Activated CD8-positive, alpha-beta memory T cell treated with anti-CD3 and anti-CD28 coated beads, Interleukin-2, amount 50 U/mL, for 48 hours (primary cell): ENCODE measurements around the gene CBFA2T2.
"Not testable (repeated sequence)": the region's sequence is repeated elsewhere in the genome, so short reads cannot be mapped to it uniquely, and the experiment has no call there.

Source experiments
- DNase-seq: peaks from one replicate; pipeline ENCODE4 v3.0.0-alpha.2; 2020

CBFA2T2 gene

GRCh38 chr20:33472868-33473435 is 16.9 kb upstream of the CBFA2T2 start:
- DNase-seq: no peak

DNA sequence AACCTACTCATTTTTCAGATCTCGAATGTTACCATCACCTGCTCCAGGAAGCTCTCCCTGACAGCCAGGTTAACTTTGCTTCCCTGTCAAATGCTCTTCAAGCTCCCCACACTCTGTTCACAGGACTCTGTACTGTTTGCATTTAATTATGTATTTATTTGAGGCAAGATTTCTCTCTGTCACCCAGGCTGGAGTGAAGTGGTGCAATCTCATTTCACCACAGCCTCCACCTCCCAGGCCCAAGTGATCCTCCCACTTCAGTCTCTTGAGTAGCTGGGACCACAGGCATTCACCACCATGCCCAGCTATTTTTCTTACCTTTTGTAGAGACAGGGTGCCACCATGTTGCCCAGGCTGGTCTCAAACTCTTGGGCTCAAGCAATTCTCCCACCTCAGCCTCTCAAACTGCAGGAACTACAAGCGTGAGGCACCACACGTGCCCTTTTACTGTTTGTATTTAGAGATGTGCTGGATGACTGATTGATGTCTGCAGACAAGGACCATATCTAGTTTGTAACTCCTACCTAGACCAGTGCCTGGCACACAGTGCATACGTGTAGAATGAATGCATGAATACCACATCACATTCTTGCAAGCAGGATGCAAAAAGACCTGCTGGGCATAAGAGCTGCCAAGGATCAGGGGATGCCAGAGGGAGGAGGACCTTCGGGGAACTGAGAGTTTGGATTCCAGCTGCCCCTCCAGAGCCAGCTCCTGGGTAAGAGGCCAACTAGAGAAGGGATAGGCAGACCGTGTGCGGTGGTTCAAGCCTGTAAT is 15.6 kb upstream of the CBFA2T2 start:
- DNase-seq: no peak

DNA sequence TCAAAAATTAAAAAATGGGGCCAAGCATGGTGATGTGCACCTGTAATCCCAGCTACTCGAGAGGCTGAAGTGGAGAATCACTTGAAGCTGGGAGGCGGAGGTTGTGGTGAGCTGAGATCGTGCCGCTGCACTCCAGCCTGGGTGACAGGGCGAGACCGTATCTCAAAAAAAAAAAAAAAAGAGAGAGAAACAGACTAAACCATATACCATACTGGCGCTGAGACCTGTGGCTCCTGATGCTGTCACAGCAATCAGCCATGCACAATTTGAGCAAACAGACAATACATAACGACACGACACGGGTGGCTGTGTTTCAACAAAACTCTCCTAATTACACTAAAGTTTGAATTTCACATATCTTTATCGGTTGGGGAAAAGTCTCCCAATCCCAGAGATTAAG is 14.9 kb upstream of the CBFA2T2 start:
- DNase-seq: no peak

DNA sequence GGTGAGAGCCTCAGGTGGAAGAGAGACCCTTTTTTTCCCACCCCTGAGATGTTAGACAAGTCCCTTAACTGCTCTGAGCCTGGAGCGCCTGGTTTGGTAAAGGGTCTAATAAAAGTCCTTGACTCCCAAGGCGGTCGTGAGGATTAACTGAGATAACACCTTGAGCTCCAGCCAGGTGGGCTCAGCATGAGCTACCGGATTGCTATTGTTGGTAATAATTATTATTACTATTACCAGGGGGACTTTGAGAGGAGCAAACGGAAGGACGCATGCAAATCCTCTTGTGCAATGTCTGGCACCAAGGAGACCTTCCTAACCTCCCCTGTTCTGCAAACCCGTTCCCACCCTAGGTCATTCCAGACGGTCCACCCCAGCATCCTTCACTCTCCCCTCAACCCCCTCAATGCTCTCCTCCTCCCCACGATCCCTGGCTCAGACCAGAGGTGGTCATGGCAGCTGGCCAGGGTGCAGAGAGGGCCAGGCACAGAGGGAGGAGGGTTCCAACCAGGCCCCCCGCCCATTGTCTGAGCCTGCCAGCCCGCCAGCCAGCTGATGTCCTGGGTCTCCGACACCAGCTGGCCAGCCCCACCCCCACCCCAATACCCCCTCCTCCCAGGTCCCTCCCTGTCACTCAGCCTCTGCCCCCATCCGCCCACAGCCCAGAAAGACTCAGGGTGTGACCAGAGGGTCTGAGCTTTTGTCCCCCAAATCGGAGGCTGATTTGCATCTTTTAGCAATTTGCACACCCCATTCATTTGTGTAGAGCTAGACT is 14.3 kb upstream of the CBFA2T2 start:
- DNase-seq: no peak

GRCh38 chr20:33477386-33478234 is 12.3 kb upstream of the CBFA2T2 start:
- no peak for DNase-seq

GRCh38 chr20:33480048-33480447 is 9.8 kb upstream of the CBFA2T2 start:
- no peak for DNase-seq

GRCh38 chr20:33481431-33481941 is 8.4 kb upstream of the CBFA2T2 start:
- no peak for DNase-seq

DNA sequence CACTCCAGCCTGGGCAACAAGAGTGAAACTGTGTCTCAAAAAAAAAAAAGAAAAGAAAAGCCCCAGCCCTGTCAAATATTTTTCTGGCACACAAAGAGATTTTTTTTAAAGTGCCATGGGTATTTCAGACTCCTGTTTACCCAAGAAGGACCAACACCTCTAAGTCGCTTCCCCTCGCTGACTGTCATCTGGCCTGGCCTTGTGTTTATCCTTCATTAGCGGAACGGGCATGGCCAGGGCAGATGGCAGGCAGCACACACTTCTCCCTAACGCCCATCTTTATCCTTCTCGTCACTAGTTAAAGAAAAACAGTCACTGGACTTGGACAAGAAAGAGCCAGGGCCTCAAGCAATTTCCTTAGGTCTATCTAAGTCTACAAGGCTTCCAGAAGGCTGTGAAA is 7.3 kb upstream of the CBFA2T2 start:
- DNase-seq: no peak

DNA sequence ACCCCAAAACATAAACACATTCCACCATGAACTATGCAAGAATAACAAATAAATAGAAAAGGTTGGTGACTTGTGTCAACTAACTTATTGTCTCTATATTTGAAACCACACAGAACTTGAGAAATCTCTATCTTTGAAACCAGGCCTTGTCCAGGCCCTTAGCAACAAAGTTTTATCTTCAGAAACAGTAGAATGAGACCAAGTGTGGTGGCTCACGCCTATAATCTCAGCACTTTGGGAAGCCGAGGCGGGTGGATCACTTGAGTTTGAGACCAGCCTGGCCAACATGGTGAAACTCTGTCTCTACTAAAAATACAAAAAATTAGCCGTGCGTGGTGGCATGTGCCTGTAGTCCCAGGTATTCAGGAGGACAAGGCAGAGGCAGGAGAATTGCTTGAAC is 6.7 kb upstream of the CBFA2T2 start:
- DNase-seq: not testable (repeated sequence)

GRCh38 chr20:33488201-33488600 is 1.7 kb upstream of the CBFA2T2 start:
- DNase-seq: no peak

DNA sequence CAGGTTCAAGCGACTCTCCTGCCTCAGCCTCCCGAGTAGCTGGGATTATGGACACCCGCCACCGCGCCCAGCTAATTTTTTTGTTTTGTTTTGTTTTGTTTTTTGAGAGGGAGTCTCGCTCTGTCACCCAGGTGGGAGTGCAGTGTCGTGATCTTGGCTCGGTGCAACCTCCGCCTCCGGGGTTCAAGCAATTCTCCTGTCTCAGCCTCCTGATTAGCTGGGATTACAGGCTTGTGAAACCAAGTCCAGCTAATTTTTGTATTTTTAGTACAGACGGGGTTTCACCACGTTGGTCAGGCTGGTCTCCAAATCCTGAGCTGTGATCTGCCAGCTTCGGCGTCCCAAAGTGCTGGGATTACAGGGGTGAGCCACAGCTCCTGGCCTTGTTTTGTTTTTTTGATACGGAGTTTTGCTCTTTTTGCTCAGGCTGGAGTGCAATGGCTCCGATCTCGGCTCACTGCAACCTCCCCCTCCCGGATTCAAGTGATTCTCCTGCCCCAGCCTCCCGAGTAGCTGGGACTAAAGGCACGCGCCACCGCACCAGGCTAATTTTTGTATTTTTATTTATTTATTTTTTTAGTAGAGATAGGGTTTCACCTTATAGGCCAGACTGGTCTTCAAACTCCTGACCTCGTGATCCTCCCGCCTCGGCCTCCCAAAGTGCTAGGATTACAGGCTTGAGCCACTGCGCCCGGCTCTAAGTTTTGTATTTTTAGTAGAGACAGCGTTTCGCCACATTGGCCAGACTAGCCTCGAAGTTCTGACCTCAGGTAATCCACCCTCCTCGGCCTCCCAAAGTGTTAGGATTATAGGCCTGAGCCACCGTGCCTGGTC is 1.0 kb upstream of the CBFA2T2 start:
- not testable (repeated sequence) for DNase-seq

- peak; percentile 98 for DNase-seq
Observed at GRCh38 chr20:33489495-33490022, 337 bp upstream of the CBFA2T2 start.

DNA sequence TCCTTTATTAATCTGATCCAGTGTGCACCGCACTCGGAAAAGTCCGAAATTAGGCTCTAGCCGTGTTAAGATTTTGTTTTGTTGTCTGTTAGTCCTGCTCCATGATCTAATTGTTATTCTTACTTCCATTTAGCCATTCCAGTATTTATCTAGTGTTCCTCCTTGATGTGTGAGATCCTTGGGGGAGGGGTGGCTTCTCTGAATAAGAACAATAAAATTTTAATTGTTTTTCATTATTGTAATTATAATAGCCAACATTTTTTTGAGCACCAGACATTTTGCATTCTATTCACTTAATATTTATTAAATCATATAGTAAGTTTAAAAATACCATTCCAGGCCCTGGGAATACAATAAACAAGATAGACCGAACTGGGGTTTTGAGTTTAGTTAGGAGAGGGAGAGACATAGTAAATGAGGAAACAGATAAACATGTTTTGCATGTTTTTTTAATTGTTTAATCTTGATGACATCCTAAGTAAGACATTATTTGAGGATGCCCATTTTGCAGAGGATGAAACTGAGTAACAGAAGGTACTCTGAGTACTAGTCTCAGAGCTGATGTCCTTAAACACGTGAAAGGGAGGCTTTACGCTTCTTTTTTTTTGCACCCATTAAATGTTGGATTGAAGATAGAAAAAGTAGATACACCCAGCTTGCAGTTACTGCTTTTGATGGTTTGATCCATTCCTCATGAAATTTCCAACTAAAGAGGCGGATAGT is 1.2 kb downstream of the CBFA2T2 start:
- no peak for DNase-seq

GRCh38 chr20:33493076-33493766 is 3.3 kb downstream of the CBFA2T2 start:
- DNase-seq: no peak

- not testable (repeated sequence) for DNase-seq
Observed at GRCh38 chr20:33496776-33497175, 6.9 kb downstream of the CBFA2T2 start.

DNA sequence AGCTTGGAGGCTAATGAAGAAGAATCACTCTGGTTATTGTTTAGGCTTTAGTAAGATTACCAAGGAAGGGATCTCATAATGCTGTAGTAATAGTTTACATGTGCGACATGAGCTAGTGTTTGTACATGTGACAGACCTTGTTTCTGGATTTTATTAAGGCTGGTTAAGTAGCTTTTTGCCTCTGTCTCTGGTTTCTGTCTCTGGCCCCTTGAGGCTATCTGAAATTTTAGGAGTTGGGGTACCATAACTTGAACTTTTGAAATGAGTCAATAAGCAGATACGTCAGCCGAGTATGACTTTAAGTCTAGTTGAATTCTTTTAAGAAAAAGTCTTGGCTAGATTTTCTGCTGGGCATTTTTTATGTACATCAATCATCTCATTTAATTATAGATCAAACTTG is 9.5 kb downstream of the CBFA2T2 start:
- DNase-seq: no peak

DNA sequence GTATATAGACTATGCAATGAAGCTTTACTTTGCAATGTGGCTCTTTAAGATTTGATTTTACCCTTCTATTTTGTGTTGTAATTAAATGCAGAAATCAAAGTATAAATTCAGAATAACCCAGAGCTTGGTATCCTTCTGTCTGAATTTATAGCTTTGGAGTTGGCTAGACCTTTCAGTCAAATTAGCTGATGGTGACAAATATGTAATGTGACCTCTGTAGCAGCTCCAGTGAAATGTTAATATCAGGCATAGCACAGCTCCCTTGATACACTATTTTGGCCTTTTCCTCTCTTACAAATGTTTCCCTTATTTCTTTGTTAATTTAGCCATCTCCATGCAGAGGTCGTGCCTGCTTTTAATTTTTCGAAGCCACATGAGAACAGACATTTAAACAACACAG is 11.1 kb downstream of the CBFA2T2 start:
- DNase-seq: no peak

DNA sequence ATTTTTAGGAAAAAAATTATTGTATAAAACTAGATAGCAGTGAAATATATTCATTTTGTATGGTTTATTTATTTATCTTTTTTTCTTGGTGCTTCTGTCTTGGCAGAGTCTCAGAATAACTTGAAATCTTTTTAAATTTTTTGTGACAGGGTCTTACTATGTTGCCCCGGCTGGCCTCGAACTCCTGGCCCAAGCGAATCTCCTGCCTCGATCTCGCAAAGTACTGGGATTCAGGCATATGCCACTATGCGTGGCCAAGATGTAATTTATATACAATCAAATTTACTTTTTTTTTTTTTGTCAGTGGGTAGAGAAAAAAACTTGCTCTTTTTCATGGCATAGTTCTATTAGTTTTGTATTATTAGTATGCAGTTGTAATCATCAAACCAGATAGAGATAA is 13.7 kb downstream of the CBFA2T2 start:
- DNase-seq: no peak

DNA sequence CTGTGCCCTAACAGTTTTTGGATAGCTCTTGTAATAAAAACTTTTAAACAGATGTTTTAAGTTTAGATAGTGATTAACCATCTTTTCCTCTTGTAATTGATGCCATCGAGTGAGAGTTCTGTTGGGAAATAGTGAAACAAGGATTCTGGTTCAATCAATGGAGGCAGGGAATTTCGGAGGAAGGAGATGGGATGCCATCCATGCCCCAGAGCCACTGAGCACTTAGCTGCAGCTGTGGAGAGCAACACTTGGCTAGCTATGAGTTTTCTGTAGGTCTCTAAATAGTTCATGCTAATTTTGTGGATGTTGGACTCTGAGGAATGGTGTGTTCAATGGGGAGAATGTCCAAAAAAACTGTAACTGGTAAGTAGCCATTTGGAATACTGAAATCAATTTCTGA is 16.7 kb downstream of the CBFA2T2 start:
- no peak for DNase-seq

DNA sequence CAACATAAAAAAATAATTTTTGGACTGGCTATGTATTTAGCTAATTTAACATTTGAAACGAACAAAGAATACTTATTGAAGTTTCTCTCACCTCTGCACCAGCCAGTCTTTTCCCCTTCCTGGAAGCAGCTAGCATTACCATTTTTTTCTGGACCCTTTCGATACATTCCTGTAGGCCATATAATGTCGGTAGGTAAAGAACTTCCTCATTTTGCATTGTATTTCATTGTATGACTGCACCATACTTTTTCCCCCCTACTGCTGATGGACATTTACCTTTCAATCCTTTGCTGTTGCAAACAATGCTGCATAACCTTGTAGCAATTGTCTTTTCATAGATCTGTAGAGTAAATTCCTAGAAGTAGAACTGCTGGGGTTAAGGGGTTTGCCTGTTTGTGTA is 17.6 kb downstream of the CBFA2T2 start:
- no peak for DNase-seq
